Measurements from ENCODE around the gene KDM2A. TPM values are rescaled to one million over a fixed set of nuclear protein-coding genes. Genes with fewer than 3 reads are reported as not detected.
A peak's percentile ranks its signal among the peaks of the same experiment; 100 is the strongest.

The KDM2A gene
- total and polyA plus RNA-seq, 2 of the 13 experiments (the other 11 are each of a cell fraction or from before 2014, with no cell fraction given), result 31.3 to 31.4 TPM

DNA sequence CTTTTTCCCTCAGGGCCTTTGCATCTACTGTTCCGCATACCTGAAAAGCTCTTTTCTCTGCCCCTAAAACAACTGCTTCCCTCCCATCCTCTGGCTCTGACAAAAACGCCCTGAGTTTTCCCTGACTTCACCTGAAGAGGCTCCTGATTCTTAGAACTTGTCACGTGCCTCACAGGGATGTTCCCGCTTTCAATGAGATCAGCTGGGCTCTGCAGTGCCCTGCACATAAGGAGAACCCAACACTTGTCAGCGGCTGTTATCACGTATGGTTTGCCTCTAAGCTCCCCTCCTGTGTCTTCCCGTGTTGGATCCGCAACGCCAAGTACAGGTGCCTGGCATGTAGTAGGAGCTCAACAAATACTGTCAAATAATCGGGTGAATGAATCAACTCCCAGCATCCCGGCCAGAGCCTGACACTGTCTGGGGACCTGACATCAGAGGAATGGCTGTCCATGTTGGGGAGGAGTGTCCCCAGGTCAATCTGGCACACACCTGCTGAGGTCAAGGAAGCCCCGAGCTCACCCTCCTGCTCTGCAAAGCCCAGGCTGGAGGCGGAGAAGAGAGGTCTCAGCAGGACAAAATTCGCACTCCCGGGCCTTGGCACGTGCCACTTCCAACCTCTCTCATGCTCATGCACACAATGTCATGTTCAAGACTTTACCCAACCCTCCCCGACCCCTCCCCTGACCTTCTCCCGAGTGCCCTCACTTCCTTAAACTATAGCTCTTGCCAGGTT, 143.1 kb downstream of the KDM2A start (continued):
- TF ChIP-seq, protein P1, sequence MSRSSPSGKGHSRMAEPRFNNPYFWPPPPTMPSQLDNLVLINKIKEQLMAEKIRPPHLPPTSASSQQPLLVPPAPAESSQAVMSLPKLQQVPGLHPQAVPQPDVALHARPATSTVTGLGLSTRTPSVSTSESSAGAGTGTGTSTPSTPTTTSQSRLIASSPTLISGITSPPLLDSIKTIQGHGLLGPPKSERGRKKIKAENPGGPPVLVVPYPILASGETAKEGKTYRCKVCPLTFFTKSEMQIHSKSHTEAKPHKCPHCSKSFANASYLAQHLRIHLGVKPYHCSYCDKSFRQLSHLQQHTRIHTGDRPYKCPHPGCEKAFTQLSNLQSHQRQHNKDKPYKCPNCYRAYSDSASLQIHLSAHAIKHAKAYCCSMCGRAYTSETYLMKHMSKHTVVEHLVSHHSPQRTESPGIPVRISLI (CRISPR knock-in tag; IDR thresholded peaks at IDR 0.05; ENCODE audit: borderline replicate concordance), result no peak
- TF ChIP-seq, protein P2, sequence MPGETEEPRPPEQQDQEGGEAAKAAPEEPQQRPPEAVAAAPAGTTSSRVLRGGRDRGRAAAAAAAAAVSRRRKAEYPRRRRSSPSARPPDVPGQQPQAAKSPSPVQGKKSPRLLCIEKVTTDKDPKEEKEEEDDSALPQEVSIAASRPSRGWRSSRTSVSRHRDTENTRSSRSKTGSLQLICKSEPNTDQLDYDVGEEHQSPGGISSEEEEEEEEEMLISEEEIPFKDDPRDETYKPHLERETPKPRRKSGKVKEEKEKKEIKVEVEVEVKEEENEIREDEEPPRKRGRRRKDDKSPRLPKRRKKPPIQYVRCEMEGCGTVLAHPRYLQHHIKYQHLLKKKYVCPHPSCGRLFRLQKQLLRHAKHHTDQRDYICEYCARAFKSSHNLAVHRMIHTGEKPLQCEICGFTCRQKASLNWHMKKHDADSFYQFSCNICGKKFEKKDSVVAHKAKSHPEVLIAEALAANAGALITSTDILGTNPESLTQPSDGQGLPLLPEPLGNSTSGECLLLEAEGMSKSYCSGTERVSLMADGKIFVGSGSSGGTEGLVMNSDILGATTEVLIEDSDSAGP (CRISPR knock-in tag; IDR thresholded peaks at IDR 0.05; ENCODE audit: borderline replicate concordance), result peak; percentile 10; the same call in 1 of the 2 replicates
- TF ChIP-seq BHLHE40 (IDR thresholded peaks at IDR 0.05; ENCODE audit: low read length) (0 out of 2 replicates have a peak, but pooled peaks have one; percentile 27), SALL1 (CRISPR knock-in tag; IDR thresholded peaks at IDR 0.05) (0 out of 2 replicates have a peak, but pooled peaks have one; percentile 5), ARNT2 (CRISPR knock-in tag; IDR thresholded peaks at IDR 0.05; ENCODE audit: low read depth) (no peak), ATF7-NPFF (CRISPR knock-in tag; IDR thresholded peaks at IDR 0.05; ENCODE audit: low read depth) (no peak), FOXA1 (IDR thresholded peaks at IDR 0.05) (no peak), FOXA1 (CRISPR knock-in tag; IDR thresholded peaks at IDR 0.05) (no peak), KMT2A (CRISPR knock-in tag; IDR thresholded peaks at IDR 0.05) (0 out of 2 replicates have a peak, but pooled peaks have one; percentile 2), NRL (CRISPR knock-in tag; IDR thresholded peaks at IDR 0.05; ENCODE audit: borderline replicate concordance) (no peak), EP300 (IDR thresholded peaks at IDR 0.05; ENCODE audit: low read depth in 2 of 2, low read length in 2 of 2) (no peak), EP300 (CRISPR knock-in tag; IDR thresholded peaks at IDR 0.05; ENCODE audit: borderline replicate concordance) (0 out of 2 replicates have a peak, but pooled peaks have one; percentile 10), SP2 (CRISPR knock-in tag; IDR thresholded peaks at IDR 0.05) (no peak)
- TF ChIP-seq, protein P3, sequence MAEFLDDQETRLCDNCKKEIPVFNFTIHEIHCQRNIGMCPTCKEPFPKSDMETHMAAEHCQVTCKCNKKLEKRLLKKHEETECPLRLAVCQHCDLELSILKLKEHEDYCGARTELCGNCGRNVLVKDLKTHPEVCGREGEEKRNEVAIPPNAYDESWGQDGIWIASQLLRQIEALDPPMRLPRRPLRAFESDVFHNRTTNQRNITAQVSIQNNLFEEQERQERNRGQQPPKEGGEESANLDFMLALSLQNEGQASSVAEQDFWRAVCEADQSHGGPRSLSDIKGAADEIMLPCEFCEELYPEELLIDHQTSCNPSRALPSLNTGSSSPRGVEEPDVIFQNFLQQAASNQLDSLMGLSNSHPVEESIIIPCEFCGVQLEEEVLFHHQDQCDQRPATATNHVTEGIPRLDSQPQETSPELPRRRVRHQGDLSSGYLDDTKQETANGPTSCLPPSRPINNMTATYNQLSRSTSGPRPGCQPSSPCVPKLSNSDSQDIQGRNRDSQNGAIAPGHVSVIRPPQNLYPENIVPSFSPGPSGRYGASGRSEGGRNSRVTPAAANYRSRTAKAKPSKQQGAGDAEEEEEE (CRISPR knock-in tag; IDR thresholded peaks at IDR 0.05; ENCODE audit: borderline replicate concordance), result no peak
- TF ChIP-seq, protein P4, sequence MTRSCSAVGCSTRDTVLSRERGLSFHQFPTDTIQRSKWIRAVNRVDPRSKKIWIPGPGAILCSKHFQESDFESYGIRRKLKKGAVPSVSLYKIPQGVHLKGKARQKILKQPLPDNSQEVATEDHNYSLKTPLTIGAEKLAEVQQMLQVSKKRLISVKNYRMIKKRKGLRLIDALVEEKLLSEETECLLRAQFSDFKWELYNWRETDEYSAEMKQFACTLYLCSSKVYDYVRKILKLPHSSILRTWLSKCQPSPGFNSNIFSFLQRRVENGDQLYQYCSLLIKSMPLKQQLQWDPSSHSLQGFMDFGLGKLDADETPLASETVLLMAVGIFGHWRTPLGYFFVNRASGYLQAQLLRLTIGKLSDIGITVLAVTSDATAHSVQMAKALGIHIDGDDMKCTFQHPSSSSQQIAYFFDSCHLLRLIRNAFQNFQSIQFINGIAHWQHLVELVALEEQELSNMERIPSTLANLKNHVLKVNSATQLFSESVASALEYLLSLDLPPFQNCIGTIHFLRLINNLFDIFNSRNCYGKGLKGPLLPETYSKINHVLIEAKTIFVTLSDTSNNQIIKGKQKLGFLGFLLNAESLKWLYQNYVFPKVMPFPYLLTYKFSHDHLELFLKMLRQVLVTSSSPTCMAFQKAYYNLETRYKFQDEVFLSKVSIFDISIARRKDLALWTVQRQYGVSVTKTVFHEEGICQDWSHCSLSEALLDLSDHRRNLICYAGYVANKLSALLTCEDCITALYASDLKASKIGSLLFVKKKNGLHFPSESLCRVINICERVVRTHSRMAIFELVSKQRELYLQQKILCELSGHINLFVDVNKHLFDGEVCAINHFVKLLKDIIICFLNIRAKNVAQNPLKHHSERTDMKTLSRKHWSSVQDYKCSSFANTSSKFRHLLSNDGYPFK (CRISPR knock-in tag; IDR thresholded peaks at IDR 0.05; ENCODE audit: borderline replicate concordance), result no peak
- TF ChIP-seq, protein P5, sequence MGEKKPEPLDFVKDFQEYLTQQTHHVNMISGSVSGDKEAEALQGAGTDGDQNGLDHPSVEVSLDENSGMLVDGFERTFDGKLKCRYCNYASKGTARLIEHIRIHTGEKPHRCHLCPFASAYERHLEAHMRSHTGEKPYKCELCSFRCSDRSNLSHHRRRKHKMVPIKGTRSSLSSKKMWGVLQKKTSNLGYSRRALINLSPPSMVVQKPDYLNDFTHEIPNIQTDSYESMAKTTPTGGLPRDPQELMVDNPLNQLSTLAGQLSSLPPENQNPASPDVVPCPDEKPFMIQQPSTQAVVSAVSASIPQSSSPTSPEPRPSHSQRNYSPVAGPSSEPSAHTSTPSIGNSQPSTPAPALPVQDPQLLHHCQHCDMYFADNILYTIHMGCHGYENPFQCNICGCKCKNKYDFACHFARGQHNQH (CRISPR knock-in tag; IDR thresholded peaks at IDR 0.05), result 0 out of 2 replicates have a peak, but pooled peaks have one; percentile 9
- TF ChIP-seq, protein P6, sequence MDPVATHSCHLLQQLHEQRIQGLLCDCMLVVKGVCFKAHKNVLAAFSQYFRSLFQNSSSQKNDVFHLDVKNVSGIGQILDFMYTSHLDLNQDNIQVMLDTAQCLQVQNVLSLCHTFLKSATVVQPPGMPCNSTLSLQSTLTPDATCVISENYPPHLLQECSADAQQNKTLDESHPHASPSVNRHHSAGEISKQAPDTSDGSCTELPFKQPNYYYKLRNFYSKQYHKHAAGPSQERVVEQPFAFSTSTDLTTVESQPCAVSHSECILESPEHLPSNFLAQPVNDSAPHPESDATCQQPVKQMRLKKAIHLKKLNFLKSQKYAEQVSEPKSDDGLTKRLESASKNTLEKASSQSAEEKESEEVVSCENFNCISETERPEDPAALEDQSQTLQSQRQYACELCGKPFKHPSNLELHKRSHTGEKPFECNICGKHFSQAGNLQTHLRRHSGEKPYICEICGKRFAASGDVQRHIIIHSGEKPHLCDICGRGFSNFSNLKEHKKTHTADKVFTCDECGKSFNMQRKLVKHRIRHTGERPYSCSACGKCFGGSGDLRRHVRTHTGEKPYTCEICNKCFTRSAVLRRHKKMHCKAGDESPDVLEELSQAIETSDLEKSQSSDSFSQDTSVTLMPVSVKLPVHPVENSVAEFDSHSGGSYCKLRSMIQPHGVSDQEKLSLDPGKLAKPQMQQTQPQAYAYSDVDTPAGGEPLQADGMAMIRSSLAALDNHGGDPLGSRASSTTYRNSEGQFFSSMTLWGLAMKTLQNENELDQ (CRISPR knock-in tag; IDR thresholded peaks at IDR 0.05; ENCODE audit: borderline replicate concordance), result no peak
